Kidney (tissue), 14 donors: ENCODE results near the gene PPP1CB. TPM values are rescaled to one million over a fixed set of nuclear protein-coding genes. Genes with fewer than 3 reads are reported as not detected.

Experiments used
- DNase-seq, 5 donors: peaks; one replicate each; pipeline ENCODE4 v3.0.0-alpha.2; 2013 to 2020
- FAIRE-seq: peaks from 2 replicates; lab custom pipeline; 2012; peaks lifted over from hg19 to GRCh38; lab: Jason Lieb, UNC
- H3K27ac ChIP-seq, 2 donors: one replicate each; pipeline ENCODE4 v1.7.0; 2013; ENCODE audit warnings: low read depth in 2 of 2, low read length in 2 of 2, inconsistent platforms in 1 of 2
- H3K27me3 ChIP-seq: one replicate; pipeline ENCODE4 v1.7.1; 2013; ENCODE audit warnings: low read length, inconsistent platforms; ENCODE audit not compliant: control insufficient read depth, insufficient read depth
- H3K36me3 ChIP-seq, 3 donors: one replicate each; pipeline versions ENCODE4 v1.7.0 to v1.7.1; 2013; ENCODE audit warnings: low read length in 3 of 3, control low read depth in 1 of 3, inconsistent platforms in 1 of 3; ENCODE audit not compliant: insufficient read depth in 3 of 3, control insufficient read depth in 2 of 3
- H3K4me1 ChIP-seq, 3 donors: one replicate each; pipeline versions ENCODE4 v1.7.0 to v1.7.1; 2013; ENCODE audit warnings: low read length in 3 of 3, inconsistent platforms in 1 of 3, low read depth in 1 of 3; ENCODE audit not compliant: control insufficient read depth in 2 of 3, insufficient read depth in 2 of 3
- H3K4me3 ChIP-seq, 3 donors: one replicate each; pipeline versions ENCODE4 v1.7.0 to v1.8.1; 2013; ENCODE audit warnings: low read length in 3 of 3, control low read depth in 1 of 3, inconsistent platforms in 1 of 3
- H3K9ac ChIP-seq, 3 donors: one replicate each; pipeline versions ENCODE4 v1.7.0 to v1.7.1; 2013; ENCODE audit warnings: low read length in 3 of 3, control low read depth in 1 of 3, inconsistent platforms in 1 of 3
- H3K9me3 ChIP-seq, 3 donors: one replicate each; pipeline versions ENCODE4 v1.7.0 to v1.7.1; 2013; ENCODE audit warnings: low read length in 3 of 3, control low read depth in 1 of 3, inconsistent platforms in 1 of 3; ENCODE audit not compliant: control insufficient read depth in 2 of 3, insufficient read depth in 1 of 3
- CTCF ChIP-seq: IDR thresholded peaks from 3 replicates; pipeline ENCODE4 v1.5.1; 2012; ENCODE audit warnings: mild to moderate bottlenecking, moderate library complexity, borderline replicate concordance; ENCODE audit not compliant: insufficient read depth; ENCODE audit errors: extremely low read depth
- intact Hi-C: fragments of 100-400 bp; cut with DNase I; formaldehyde crosslinking; loops from one replicate; pipeline ENCODE4 v1.11.1; 2022
- polyA plus RNA-seq: library from polyadenylated mRNA; stranded (reverse); fragments of 350-450 nt; fragmentation: Illumina TruSeq; extraction: RNeasy Lipid Tissue Mini Kit (QIAGEN cat#74804); gene quantifications from one replicate; pipeline ENCODE4 v1.2.3, GENCODE V29; 2014; ENCODE audit warnings: low read depth, low replicate concordance; ENCODE audit not compliant: insufficient read depth
- total RNA-seq: library from RNA; stranded (reverse); fragmentation: NEBNext Ultra II Directional; extraction: Animal tissue kit (Norgen Biotek cat#: 25700); gene quantifications from one replicate; pipeline ENCODE4 v1.2.1, GENCODE V29; 2021
- donor health status: control.
- donor health status: control.
- donor health status: control.
- donor health status: control.
- donor health status: control.
- donor health status: DM: yes; HTN: yes; CAD: no.
- donor health status: Normal renal cell carcinoma (clear cell type).

PPP1CB gene
- total and polyA plus RNA-seq, 2 donors from 2014 or later = 63.3 to 358 TPM

- no peak for TF ChIP-seq CTCF
- H3K36me3 ChIP-seq = no peaks in the 10 kb centered on the region
- intact Hi-C loops = no loop called here
- no peaks in the 10 kb centered on the region for H3K9me3 ChIP-seq
- FAIRE-seq (no peak), DNase-seq (no peak)
- peaks cover 0 to 4% (median 0%) of the 10 kb centered on the region in 3 donors for H3K4me1 ChIP-seq
- no peak overlapping the region for H3K27ac ChIP-seq
- H3K27me3 ChIP-seq = no peaks in the 10 kb centered on the region
- H3K4me3 ChIP-seq = no peak overlapping the region
- no peak overlapping the region for H3K9ac ChIP-seq
These were observed 48.8 kb upstream of the PPP1CB start for GRCh38 chr2:28702878-28703277.

GRCh38 chr2:28704621-28705020 is 47.0 kb upstream of the PPP1CB start:
- intact Hi-C loops = no loop called here
- Histone ChIP-seq H3K9me3 (no peaks in the 10 kb centered on the region), H3K9ac (no peak overlapping the region), H3K27me3 (no peaks in the 10 kb centered on the region), H3K27ac (no peak overlapping the region), H3K4me1 (peaks cover 0 to 4% (median 0%) of the 10 kb centered on the region in 3 donors), H3K4me3 (no peak overlapping the region), H3K36me3 (no peaks in the 10 kb centered on the region)
- FAIRE-seq = no peak
- no peak for DNase-seq
- no peak for TF ChIP-seq CTCF

- DNase-seq = no peak
- Histone ChIP-seq H3K27me3 (no peaks in the 10 kb centered on the region), H3K27ac (no peak overlapping the region), H3K4me1 (peaks cover 0 to 4% (median 0%) of the 10 kb centered on the region in 3 donors), H3K9ac (no peak overlapping the region), H3K9me3 (no peaks in the 10 kb centered on the region), H3K4me3 (no peak overlapping the region), H3K36me3 (no peaks in the 10 kb centered on the region)
- intact Hi-C loops = no loop called here
- FAIRE-seq = no peak
- TF ChIP-seq CTCF = no peak
These were observed 45.7 kb upstream of the PPP1CB start for GRCh38 chr2:28705751-28706440.
